ENCODE results near the gene SP4.

GRCh38 chr7:21393937-21394336, 33.9 kb upstream of the SP4 start:
- TF ChIP-seq EZH2 (IDR thresholded peaks at IDR 0.05; ENCODE audit: borderline replicate concordance, low read depth, low read length, severe bottlenecking), result no peak
- no peak for TF ChIP-seq CTCF (IDR thresholded peaks at IDR 0.05; ENCODE audit: extremely low read depth in 1 of 2, insufficient read depth in 1 of 2, low read depth in 1 of 2, low read length in 2 of 2)
- no peak for TF ChIP-seq JUN (IDR thresholded peaks at IDR 0.05; ENCODE audit: borderline replicate concordance, insufficient read depth, insufficient read length, low read depth)
- TF ChIP-seq POLR2AphosphoS5 (IDR thresholded peaks at IDR 0.05; ENCODE audit: insufficient read depth, low read depth, low read length), result no peak
- no peak for TF ChIP-seq POLR2A (IDR thresholded peaks at IDR 0.05; ENCODE audit: low read depth, low read length)
- TF ChIP-seq FOS (IDR thresholded peaks at IDR 0.05; ENCODE audit: borderline replicate concordance, insufficient read depth, low read length), result no peak
- no peak for TF ChIP-seq MAX (IDR thresholded peaks at IDR 0.05; ENCODE audit: insufficient read depth, insufficient read length)
